ENCODE results near the gene CENPP.

GRCh38 chr9:92463984-92464383 lies 138.2 kb downstream of the CENPP start:
- TF ChIP-seq CTCF (IDR thresholded peaks at IDR 0.05) (no peak), POLR2A (IDR thresholded peaks at IDR 0.05) (no peak)

Measured in thyroid gland (tissue), 4 donors.